Erythroblast (primary cell): ENCODE data around the gene CCDC138.

Source experiments
- GATA1 ChIP-seq: IDR thresholded peaks from 2 replicates; pipeline ENCODE4 v1.6.1; 2011; ENCODE audit warnings: low read depth, mild to moderate bottlenecking, control low read depth, low read length, moderate library complexity
- POLR2A ChIP-seq: IDR thresholded peaks from 2 replicates; pipeline ENCODE4 v1.6.1; 2011; ENCODE audit warnings: mild to moderate bottlenecking, low read length

- TF ChIP-seq POLR2A (no peak), GATA1 (no peak)
Observed at GRCh38 chr2:108898315-108899082, 111.9 kb downstream of the CCDC138 start.
